PC-3 (cell line): ENCODE results near the gene PCBP3. TPM values are rescaled to one million over a fixed set of nuclear protein-coding genes. Genes with fewer than 3 reads are reported as not detected.

ENCODE experiments used
- ATAC-seq: fragments of 200-7000 bp; cut with Tn5 transposase; 2 replicates; pipeline ENCODE4 v1.9.1; 2020; ENCODE audit warnings: mild to moderate bottlenecking, moderate library complexity
- BruUV-seq: library from RNA; stranded (reverse); fragments of 400-500 nt; replicated peaks from 2 replicates; lab custom pipeline; 2021; lab: Mats Ljungman, UMichigan
- CTCF ChIA-PET: fragments of 300-600 bp; sonication (Branson Sonifier 250); formaldehyde crosslinking; loops from one replicate; lab custom pipeline; 2022; ENCODE audit warnings: antibody characterized with exemption; lab: Charles Lee
- POLR2A ChIA-PET: fragments of 300-600 bp; sonication (Branson Sonifier 250); formaldehyde crosslinking; loops from one replicate; lab custom pipeline; 2022; ENCODE audit warnings: antibody characterized with exemption; ENCODE audit not compliant: unreplicated experiment; lab: Charles Lee
- DNase-seq: peaks from one replicate; pipeline ENCODE4 v3.0.0-alpha.2; 2015
- H2AFZ ChIP-seq: fragments of 300-600 bp; sonication (generic); 2 replicates; pipeline ENCODE4 v1.6.0; 2016; ENCODE audit warnings: antibody characterized with exemption, low read length
- H3F3A ChIP-seq: fragments of 300-600 bp; sonication (generic); one replicate; pipeline ENCODE4 v1.6.0; 2017; ENCODE audit warnings: antibody characterized with exemption, low read length, control low read depth, mild to moderate bottlenecking; ENCODE audit not compliant: unreplicated experiment
- H3K27ac ChIP-seq: fragments of 300-600 bp; sonication (generic); 2 replicates; pipeline ENCODE4 v1.5.1; 2016; ENCODE audit warnings: mild to moderate bottlenecking, low read length
- H3K27me3 ChIP-seq: fragments of 300-600 bp; sonication (generic); 2 replicates; pipeline ENCODE4 v1.6.1; 2016; ENCODE audit warnings: low read length, mixed read lengths
- H3K36me3 ChIP-seq: fragments of 300-600 bp; sonication (generic); 2 replicates; pipeline ENCODE4 v1.6.1; 2016; ENCODE audit warnings: low read depth, mixed run types, low read length, mixed read lengths
- H3K4me1 ChIP-seq: fragments of 300-600 bp; sonication (generic); 2 replicates; pipeline ENCODE4 v1.5.1; 2016; ENCODE audit warnings: low read length; ENCODE audit not compliant: insufficient read depth
- H3K4me2 ChIP-seq: fragments of 300-600 bp; sonication (generic); 2 replicates; pipeline ENCODE4 v1.6.0; 2016; ENCODE audit warnings: low read length
- H3K4me3 ChIP-seq: fragments of 300-600 bp; sonication (generic); 2 replicates; pipeline ENCODE4 v1.5.1; 2016; ENCODE audit warnings: mild to moderate bottlenecking, low read length, mixed read lengths
- H3K79me2 ChIP-seq: fragments of 300-600 bp; sonication (generic); 2 replicates; pipeline ENCODE4 v1.6.1; 2017; ENCODE audit warnings: low read length, mixed read lengths
- H3K9ac ChIP-seq: fragments of 300-600 bp; sonication (generic); 2 replicates; pipeline ENCODE4 v1.6.0; 2016; ENCODE audit warnings: mild to moderate bottlenecking, low read length
- H3K9me2 ChIP-seq: fragments of 300-600 bp; sonication (generic); replicated peaks from 2 replicates; pipeline ENCODE4 v1.6.1; 2016; ENCODE audit warnings: mixed run types, low read length, mixed read lengths
- H3K9me3 ChIP-seq: fragments of 300-600 bp; sonication (generic); 2 replicates; pipeline ENCODE4 v1.6.1; 2016; ENCODE audit warnings: low read length, mixed read lengths
- H4K20me1 ChIP-seq: fragments of 300-600 bp; sonication (generic); 2 replicates; pipeline ENCODE4 v1.6.1; 2016; ENCODE audit warnings: low read length, mixed read lengths
- CTCF ChIP-seq: fragments of 300-600 bp; sonication (generic); conservative IDR thresholded peaks from 2 replicates; pipeline ENCODE4 v1.5.1; 2017; ENCODE audit warnings: antibody characterized with exemption, low read depth, mild to moderate bottlenecking, low read length
- EZH2 ChIP-seq: fragments of 300-600 bp; sonication (generic); IDR thresholded peaks from one replicate; pipeline ENCODE4 v1.6.1; 2017; ENCODE audit warnings: antibody characterized with exemption, mild to moderate bottlenecking, low read length; ENCODE audit not compliant: unreplicated experiment
- EZH2phosphoT487 ChIP-seq: fragments of 300-600 bp; sonication (generic); IDR thresholded peaks from 2 replicates; pipeline ENCODE4 v1.6.1; 2018; ENCODE audit warnings: mild to moderate bottlenecking, antibody characterized with exemption, low read length, borderline replicate concordance
- intact Hi-C: fragments of 100-400 bp; cut with micrococcal nuclease; formaldehyde crosslinking; loops from 2 replicates; pipeline ENCODE4 v1.9.0; 2023
- total RNA-seq: library from RNA; depleted of rRNA; stranded (reverse); fragments of >200 nt; gene quantifications from 2 replicates; pipeline ENCODE4 v1.2.3, GENCODE V29; 2014

PCBP3 gene
- total RNA-seq, 1 experiment from 2014 or later, result 2.4 TPM

GRCh38 chr21:45763506-45763905 lies 120.0 kb downstream of the PCBP3 start:
- BruUV-seq, result no TSS peak
- DNase-seq (no peak), ATAC-seq (no peak)
- H3K27ac ChIP-seq, result no peak overlapping the region
- no peaks in the 10 kb centered on the region for H3K9me2 ChIP-seq
- no peaks in the 10 kb centered on the region for H3F3A ChIP-seq
- no peaks in the 10 kb centered on the region for H3K36me3 ChIP-seq
- no peak overlapping the region for H2AFZ ChIP-seq
- no peaks in the 10 kb centered on the region for H3K9me3 ChIP-seq
- intact Hi-C loops, result no loop called here
- no peak overlapping the region for H3K4me3 ChIP-seq
- no peak overlapping the region for H3K9ac ChIP-seq
- no peak for TF ChIP-seq CTCF
- TF ChIP-seq EZH2, result no peak
- no peak for TF ChIP-seq EZH2phosphoT487
- ChIA-PET POLR2A (no interaction called here), CTCF (no interaction called here)
- no peaks in the 10 kb centered on the region for H3K27me3 ChIP-seq
- no peaks in the 10 kb centered on the region for H4K20me1 ChIP-seq
- H3K4me2 ChIP-seq, result no peak overlapping the region
- no peaks in the 10 kb centered on the region for H3K79me2 ChIP-seq
- no peaks in the 10 kb centered on the region for H3K4me1 ChIP-seq

- H3K4me2 ChIP-seq, result no peak overlapping the region
- H2AFZ ChIP-seq, result no peak overlapping the region
- no peaks in the 10 kb centered on the region for H3K4me1 ChIP-seq
- no peaks in the 10 kb centered on the region for H3K27me3 ChIP-seq
- ATAC-seq, result no peak
- H3K9ac ChIP-seq, result no peak overlapping the region
- H3K9me3 ChIP-seq, result no peaks in the 10 kb centered on the region
- no peaks in the 10 kb centered on the region for H3K36me3 ChIP-seq
- ChIA-PET POLR2A (no interaction called here), CTCF (no interaction called here)
- intact Hi-C loops, result no loop called here
- TF ChIP-seq EZH2phosphoT487 (no peak), CTCF (no peak), EZH2 (no peak)
- no peaks in the 10 kb centered on the region for H4K20me1 ChIP-seq
- H3F3A ChIP-seq, result no peaks in the 10 kb centered on the region
- no peaks in the 10 kb centered on the region for H3K79me2 ChIP-seq
- no peaks in the 10 kb centered on the region for H3K9me2 ChIP-seq
- no TSS peak for BruUV-seq
- no peak for DNase-seq
- no peak overlapping the region for H3K27ac ChIP-seq
- no peak overlapping the region for H3K4me3 ChIP-seq
Observed at GRCh38 chr21:45764792-45765191, 121.3 kb downstream of the PCBP3 start.

GRCh38 chr21:45765375-45765774 lies 121.8 kb downstream of the PCBP3 start:
- no peaks in the 10 kb centered on the region for H3K27me3 ChIP-seq

More at GRCh38 chr21:45765375-45765774, 121.8 kb downstream of the PCBP3 start:
- no peaks in the 10 kb centered on the region for H3K4me1 ChIP-seq
- no peak for ATAC-seq
- no peaks in the 10 kb centered on the region for H3F3A ChIP-seq
- no peaks in the 10 kb centered on the region for H3K9me3 ChIP-seq
- no peak overlapping the region for H3K9ac ChIP-seq
- no TSS peak for BruUV-seq
- CTCF ChIA-PET, result no interaction called here
- no peaks in the 10 kb centered on the region for H3K9me2 ChIP-seq
- no peak overlapping the region for H3K4me2 ChIP-seq
- TF ChIP-seq CTCF (no peak), EZH2 (no peak), EZH2phosphoT487 (no peak)
- no peaks in the 10 kb centered on the region for H4K20me1 ChIP-seq
- no peak overlapping the region for H3K27ac ChIP-seq
- no peaks in the 10 kb centered on the region for H3K36me3 ChIP-seq
- POLR2A ChIA-PET, result no interaction called here
- intact Hi-C loops, result no loop called here
- H2AFZ ChIP-seq, result no peak overlapping the region
- H3K79me2 ChIP-seq, result no peaks in the 10 kb centered on the region
- no peak overlapping the region for H3K4me3 ChIP-seq
- DNase-seq, result no peak
